GM12865 (cell line): ENCODE results near the gene SLC27A1.

Experiments used
- DNase-seq: peaks from one replicate; pipeline ENCODE4 v3.0.0; 2010; ENCODE audit warnings: low read depth
- H3K4me3 ChIP-seq: 2 replicates; pipeline ENCODE4 v1.5.1; 2011; ENCODE audit warnings: mild to moderate bottlenecking, low read depth, low read length, control low read depth
- TF ChIP-seq, protein P1 (sequence below): IDR thresholded peaks from 2 replicates; pipeline ENCODE4 v1.5.1; 2011; ENCODE audit warnings: low read length, control low read depth, low read depth, inconsistent platforms; ENCODE audit not compliant: insufficient read depth; ENCODE audit errors: missing control alignments

Gene SLC27A1

DNA sequence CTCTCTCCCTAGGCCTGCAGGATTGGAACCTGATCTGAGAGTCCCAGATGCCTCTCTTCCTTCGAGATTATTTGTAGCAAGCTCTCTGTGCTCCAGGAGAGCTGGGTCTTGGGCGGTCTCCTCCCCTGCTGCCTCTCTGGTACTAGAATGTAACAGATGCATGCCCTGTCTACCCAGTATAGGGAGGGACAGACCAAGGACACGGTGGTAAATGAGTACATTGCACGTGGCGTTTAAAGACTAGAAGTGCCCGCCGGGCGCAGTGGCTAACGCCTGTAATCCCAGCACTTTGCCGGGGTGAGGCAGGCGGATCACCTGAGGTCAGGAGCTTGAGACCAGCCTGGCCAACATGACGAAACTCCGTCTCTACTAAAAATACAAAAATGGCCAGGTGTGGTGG is 11.7 kb downstream of the SLC27A1 start:
- TF ChIP-seq, protein P1, sequence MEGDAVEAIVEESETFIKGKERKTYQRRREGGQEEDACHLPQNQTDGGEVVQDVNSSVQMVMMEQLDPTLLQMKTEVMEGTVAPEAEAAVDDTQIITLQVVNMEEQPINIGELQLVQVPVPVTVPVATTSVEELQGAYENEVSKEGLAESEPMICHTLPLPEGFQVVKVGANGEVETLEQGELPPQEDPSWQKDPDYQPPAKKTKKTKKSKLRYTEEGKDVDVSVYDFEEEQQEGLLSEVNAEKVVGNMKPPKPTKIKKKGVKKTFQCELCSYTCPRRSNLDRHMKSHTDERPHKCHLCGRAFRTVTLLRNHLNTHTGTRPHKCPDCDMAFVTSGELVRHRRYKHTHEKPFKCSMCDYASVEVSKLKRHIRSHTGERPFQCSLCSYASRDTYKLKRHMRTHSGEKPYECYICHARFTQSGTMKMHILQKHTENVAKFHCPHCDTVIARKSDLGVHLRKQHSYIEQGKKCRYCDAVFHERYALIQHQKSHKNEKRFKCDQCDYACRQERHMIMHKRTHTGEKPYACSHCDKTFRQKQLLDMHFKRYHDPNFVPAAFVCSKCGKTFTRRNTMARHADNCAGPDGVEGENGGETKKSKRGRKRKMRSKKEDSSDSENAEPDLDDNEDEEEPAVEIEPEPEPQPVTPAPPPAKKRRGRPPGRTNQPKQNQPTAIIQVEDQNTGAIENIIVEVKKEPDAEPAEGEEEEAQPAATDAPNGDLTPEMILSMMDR = no peak

DNA sequence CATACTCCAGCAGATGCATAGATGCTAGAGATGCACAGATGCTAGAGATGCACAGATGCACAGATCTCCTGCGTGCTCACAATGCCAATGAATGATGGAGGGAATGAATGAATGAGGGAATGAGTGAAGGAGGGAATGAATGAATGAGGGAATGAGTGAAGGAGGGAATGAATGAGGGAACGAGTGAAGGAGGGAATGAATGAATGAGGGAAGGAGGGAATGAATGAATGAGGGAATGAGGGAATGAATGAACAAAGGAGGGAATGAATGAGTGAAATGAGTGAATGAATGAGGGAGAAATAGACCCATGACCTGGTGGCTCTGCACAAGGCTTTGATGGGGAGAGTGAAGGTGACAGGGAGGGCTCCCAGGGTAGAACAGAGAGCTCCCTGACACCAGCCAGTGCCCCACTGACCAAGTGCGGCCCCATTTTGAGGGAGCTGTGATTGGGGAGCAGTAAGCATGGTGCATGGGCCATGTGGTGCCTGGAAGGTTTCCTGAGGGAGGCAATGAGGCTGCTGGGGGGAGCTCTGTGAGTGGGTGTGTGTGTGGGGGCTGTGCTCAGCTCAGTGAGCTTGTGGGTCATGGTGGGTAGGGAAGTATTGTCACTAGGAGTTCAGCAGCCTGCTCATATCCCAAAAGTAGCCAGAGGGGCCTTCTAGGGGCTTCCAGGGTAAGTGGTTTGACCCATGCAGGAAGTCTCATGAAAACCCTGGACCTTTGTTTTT is 12.7 kb downstream of the SLC27A1 start:
- no peak overlapping the region for H3K4me3 ChIP-seq
- DNase-seq = no peak
- TF ChIP-seq, protein P1 = no peak

More for the DNA sequence above, 11.7 kb downstream of the SLC27A1 start:
- no peak overlapping the region for H3K4me3 ChIP-seq
- no peak for DNase-seq

GRCh38 chr19:17483605-17484002 is 13.3 kb downstream of the SLC27A1 start:
- TF ChIP-seq, protein P1 = no peak
- no peak for DNase-seq
- H3K4me3 ChIP-seq = no peak overlapping the region

GRCh38 chr19:17484520-17485185 is 14.3 kb downstream of the SLC27A1 start:
- no peak overlapping the region for H3K4me3 ChIP-seq
- TF ChIP-seq, protein P1 = no peak
- DNase-seq = no peak

DNA sequence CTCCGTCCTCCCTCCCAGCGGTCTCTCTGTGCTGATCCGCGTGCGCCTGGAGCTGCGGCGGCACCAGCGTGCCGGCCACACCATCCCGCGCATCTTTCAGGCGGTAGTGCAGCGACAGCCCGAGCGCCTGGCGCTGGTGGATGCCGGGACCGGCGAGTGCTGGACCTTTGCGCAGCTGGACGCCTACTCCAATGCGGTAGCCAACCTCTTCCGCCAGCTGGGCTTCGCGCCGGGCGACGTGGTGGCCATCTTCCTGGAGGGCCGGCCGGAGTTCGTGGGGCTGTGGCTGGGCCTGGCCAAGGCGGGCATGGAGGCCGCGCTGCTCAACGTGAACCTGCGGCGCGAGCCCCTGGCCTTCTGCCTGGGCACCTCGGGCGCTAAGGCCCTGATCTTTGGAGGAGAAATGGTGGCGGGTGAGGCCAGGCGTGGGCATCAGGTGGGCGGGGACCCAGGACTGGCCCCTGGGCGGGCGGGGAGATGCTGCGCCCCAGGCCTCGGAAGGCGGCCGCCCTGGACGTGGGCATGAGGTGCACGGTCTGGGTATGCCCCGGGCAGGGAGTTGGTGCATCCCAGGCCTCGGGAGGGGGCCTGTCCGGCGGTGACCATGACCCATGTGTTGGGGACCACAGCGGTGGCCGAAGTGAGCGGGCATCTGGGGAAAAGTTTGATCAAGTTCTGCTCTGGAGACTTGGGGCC is 16.4 kb downstream of the SLC27A1 start:
- DNase-seq = no peak
- TF ChIP-seq, protein P1 = no peak

GRCh38 chr19:17487284-17488121 is 17.2 kb downstream of the SLC27A1 start:
- no peak for DNase-seq
- TF ChIP-seq, protein P1 = no peak

More for the DNA sequence above, 16.4 kb downstream of the SLC27A1 start:
- no peak overlapping the region for H3K4me3 ChIP-seq

More at GRCh38 chr19:17487284-17488121, 17.2 kb downstream of the SLC27A1 start:
- no peak overlapping the region for H3K4me3 ChIP-seq
